Activated CD8-positive, alpha-beta memory T cell treated with anti-CD3 and anti-CD28 coated beads for 1 hour (primary cell): ENCODE data around the gene KCNJ12.
"Not testable (repeated sequence)": the region's sequence is repeated elsewhere in the genome, so short reads cannot be mapped to it uniquely, and the experiment has no call there.

Experiments used
- DNase-seq, 2 donors: peaks; one replicate each; pipeline ENCODE4 v3.0.0-alpha.2; 2020; ENCODE audit warnings: low read depth in 1 of 2; ENCODE audit errors: extremely low read depth in 1 of 2

KCNJ12 gene

DNA sequence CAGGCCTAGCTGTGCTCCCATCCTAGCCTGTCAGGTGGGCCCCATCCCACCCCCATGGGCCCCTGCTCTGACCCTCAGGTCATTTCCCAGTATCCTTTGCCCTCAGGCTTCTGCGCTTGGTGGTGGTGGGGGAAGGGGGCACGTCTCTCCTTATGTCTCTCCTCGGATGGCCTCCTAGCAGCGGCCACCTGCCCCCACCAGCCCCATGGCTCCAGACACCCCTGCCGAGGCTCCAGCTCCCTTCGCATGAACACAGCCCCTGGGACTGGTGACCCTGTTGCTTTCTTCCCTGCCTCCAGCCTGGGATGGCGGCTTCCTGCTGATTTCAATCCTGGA, 27.3 kb upstream of the KCNJ12 start:
- DNase-seq: not testable (repeated sequence)

DNA sequence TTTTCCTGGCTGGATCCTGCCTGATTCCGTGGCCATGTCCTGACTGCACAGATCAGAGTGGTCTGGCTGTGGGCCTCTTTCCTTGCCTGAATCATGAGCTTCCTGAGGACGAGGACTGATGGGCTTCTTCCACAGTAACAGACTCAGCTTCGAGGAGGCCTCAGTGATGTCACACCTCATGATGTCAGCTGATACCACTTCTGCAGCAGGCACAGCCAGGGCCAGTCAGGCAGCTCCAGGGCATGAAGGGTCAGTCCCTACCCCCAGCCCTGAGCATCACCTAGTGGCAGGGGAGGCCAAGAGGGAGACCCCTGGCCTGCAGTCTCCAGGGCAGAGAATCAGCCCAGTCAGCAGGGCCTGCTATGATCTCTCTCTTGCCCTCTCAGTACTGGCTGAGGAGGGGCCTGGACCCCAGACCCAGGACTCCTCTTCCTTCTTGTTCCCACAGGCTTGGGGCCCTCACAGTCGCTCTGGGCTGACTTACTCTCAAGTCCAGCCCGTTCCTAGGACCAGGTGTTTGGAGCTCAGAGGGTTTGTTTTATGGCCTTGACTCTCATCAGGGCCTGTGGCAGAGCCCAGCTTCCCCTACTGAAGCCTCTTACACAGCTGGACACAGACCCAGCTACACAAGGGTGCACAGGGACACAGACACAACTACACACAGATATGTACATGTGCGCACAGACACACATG, 26.7 kb upstream of the KCNJ12 start:
- DNase-seq: not testable (repeated sequence)

DNA sequence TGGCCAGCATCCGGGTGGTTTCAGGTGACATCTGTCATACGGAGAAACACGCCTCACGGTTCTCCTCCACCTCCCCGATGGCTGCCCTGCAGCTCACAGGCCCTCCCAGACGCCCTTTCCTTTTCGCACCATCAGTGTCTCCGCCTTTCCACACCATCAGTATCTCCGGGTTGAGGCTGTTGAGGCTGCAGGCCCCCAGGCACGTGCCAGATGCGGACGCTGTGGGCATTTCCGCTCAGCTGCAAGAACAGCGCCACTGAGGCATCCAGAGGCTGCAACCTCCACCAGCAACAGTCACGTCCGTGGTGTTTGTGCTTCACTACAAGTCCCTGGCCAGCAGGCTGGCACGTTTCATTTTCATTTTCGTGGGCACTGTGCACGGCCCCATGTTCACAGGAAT, 25.7 kb upstream of the KCNJ12 start:
- DNase-seq: not testable (repeated sequence)

DNA sequence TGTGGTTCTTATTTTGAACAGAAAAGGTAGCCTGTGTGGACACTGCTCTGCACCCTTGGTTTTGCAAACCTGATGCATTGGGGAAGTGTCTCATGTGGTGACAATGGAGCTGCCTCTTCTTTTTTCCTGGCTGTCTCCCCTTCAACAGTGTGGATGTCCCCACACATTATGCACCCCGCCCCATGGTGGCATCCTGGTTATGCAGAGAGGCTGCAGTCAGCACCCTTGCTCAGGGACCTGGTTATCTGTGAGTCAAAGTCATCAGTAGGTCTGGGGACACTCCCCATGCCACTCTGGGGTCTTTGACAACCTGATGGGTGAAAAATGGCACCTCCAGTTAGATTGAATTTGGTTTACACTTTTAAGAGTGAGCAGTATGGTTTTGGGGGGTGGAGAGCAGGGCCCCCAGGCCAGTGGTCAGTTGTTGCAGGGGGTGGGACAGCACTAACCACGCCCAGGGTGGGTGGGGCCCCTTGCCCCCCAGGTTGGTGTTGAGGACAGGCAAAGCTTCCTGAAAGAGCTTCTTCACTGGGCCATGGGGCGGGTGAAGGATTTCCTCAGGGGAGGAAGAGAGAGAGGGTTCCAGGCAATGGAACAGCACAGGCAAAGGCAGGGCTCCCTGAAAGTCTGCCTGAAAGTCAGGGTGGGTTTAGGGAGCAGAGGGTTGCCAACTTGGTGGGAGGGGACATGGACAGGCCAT, 24.6 kb upstream of the KCNJ12 start:
- DNase-seq: no peak

DNA sequence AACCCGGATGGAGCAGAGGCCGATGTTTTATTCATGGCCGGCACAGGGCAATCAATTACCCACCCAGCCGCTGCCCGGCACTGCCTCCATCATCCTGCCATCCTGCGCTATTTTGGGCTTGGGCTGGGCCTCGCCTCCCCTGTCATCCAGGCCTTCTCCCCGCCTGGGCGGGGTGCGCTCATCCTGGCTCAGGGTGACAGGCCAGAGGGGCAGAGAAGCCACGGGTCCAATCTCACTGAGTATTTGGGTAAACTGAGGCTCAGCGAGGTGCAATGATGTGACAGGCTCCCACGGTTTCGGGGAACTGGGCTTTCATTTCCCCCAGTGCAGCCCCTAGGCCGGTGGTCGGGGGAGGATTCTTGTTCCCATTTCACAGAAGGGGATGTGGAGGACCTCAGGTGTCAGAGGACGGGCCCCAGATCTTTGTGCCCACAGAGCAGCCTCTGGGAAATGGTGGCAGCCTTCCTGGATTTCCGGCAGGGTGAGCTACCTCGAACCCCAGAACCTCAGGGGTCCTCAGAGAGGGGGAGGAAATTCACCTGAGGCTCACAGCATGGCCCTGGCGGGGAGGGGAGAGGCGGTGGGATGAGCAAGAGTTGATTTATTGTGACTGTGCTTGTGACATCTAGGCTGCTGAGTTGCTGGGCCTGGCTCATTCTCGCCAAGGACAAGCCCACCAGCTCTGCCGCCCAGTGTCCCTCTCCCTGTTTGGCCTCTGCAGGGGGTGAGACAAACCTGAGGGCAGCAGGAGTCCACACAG, 23.8 kb upstream of the KCNJ12 start:
- no peak for DNase-seq

DNA sequence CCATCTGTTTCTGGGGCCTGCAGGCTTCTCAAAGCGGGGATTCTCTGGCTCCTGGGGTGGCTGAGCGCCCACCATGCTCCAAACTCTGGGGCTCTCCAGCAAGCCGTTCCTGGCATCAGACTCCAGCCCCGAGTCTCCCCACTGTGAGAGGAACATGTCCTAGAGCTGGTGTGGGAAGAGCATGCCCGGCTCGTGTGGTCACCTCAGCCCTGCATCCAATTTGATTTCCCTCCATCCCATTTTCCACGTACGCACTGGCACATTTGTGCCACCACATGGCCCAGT, 23.2 kb upstream of the KCNJ12 start:
- no peak for DNase-seq

DNA sequence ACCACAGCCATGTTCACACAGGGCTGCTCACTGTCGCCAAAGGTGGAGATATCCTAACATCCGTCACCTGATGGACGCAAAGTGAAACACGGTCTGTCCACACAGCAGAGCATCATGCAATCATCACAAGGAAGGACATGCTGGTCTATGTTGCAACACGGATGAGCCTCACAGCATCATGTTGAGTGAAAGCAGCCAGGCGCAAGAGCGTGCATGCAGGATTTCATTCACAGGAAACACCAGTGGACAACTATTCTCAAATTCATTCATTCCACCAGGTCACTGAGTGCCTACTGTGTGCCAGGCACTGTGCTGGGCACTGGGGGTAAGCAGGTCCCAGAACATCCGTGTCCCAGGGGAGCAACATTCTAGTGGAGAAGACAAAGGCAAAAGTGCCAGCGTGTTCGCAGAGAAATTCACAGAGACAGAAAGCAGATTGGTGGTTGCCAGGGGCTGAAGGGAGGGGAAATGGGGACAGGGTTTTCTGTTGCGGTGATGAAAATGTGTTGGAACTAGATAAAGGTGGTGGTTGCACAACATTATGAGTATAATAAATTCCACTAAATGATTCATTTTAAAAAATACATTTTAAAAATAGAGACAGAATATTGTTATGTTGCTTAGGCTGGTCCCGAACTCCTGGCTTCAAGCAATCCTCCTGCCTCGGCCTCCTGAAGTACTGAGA, 22.7 kb upstream of the KCNJ12 start:
- DNase-seq: no peak

DNA sequence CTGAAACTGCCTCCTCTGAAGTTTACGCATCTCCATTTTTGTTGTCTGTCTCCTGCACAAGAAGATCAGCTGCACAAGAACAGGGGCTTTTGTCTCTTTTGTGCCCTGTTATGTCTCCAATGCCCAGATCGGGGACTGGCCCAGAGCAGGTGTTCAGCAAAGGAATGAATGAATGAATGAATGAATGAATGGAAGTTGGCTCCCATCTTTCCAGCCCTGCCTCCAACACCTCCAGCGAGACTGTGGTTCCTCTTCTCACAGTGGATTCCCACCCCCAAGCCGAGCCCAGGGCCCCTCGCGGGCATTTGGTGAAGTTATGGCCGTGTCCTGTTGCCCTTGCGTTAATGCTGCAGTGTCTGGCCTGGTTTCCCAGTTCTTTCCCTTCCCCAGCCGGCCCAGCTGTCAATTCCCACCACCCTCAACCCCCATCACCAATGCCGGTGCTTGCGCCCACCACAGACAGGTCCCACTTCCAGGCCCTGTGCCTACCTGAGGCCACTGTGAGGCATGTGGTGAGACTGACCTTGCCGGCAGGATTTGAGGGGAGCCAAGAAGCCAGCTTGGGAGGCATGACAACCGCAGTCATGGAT, 21.3 kb upstream of the KCNJ12 start:
- no peak for DNase-seq

DNA sequence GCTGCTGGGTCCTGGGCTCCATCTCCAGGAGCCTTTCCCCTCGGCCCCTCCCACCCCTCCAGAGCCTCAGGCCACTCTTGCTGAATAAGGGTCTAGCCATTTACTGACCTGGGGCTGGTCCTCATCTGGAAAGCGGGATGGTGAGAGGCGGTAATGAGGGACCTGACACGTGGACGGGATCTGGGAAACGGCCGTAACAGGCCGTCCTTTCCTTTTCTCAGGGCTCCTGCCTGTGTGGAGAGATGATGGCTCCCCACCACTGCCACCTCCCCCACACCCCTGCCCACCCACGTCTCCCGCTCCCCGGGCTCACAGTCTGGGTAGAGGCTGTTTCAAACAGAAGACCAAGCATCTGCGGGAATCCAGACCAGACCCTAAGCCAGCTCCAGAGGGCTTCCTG, 20.6 kb upstream of the KCNJ12 start:
- no peak for DNase-seq

DNA sequence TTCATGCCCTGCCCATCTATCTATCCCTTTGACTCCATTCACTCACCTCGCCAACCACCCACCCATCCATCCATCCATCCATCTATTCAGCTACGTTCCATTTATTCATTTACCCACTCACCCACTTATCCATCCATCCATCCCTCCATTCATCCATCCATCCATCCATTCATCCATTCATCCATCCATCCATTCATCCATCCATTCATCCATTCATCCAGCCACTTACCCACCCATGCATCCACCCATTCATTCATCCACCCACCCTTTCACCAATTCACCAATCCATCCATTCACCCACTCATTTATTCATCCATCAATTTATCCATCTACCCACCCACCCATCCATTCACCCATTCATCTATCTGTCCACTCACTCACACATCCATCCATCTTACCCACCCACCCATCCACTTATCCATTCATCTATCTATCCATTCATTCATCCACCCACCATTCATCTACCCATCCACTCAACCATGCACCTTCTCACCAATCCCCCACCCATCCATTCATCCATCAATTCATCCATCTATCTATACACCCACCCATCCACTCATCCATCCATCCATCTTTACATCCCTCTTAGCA, 19.5 kb upstream of the KCNJ12 start:
- DNase-seq: no peak

DNA sequence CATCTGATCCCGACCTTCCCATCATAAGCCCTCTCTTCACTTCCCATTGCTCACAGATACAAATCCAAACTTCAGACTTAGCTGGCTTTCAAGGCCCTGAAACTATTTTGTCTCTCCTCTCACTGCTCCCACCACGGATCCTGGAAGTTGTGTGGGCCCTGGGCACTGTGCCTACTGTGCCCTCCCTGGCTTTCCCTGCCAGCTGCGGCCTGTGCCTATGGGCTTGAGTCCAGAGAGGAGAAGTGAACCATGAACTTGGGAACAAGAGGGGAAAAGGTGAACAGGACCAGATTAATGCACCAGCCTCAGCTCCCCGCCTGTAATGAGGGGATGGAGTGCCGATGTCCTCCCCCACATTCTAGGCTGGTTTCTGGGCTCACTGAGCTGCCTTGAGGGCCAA, 18.9 kb upstream of the KCNJ12 start:
- no peak for DNase-seq

DNA sequence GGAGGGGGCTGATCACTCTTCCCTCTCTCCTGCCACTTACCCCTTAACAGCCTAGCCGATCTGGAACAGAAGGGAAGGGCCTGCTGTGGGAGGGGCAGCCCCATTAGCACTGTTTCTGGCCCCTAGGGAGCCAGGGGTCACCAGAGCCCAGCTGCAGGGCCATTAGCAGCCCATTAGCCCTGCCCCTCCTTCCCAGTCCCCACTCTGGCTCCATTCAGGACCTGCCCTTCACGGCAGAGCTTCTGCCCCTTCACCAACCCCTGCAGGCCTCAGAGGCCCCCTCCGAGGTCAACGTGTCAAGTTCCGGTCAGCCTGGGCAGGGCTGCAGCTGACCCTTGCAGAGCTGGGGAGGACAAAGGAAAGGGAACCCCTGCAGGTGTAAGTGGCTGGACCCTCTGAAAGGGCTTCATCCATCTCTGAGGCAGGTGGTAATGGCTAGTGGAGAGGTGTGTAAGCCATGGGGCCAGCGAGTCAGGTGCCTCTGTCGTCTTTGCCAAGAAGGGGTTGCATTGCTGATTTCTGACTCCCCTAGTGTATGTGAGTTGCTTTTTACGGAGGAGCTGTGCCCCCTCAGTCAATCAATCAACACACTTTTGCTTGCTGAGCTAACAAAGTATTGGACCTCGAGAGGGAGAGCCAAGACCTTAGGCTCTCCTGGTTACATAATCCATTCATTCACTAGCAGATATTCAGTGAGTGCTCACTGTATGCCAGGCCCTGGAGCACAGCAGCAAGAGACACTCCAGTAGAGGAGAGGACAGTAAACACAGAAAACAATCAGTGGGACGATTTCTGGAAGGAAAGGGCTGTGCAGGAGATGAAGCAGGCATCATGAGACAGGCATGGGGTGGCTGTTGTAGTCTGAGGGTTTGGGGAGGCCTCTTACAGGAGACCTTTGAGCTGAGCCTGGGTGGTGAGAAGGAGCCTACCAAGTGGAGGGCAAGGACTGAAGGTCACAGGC, 18.2 kb upstream of the KCNJ12 start:
- no peak for DNase-seq

DNA sequence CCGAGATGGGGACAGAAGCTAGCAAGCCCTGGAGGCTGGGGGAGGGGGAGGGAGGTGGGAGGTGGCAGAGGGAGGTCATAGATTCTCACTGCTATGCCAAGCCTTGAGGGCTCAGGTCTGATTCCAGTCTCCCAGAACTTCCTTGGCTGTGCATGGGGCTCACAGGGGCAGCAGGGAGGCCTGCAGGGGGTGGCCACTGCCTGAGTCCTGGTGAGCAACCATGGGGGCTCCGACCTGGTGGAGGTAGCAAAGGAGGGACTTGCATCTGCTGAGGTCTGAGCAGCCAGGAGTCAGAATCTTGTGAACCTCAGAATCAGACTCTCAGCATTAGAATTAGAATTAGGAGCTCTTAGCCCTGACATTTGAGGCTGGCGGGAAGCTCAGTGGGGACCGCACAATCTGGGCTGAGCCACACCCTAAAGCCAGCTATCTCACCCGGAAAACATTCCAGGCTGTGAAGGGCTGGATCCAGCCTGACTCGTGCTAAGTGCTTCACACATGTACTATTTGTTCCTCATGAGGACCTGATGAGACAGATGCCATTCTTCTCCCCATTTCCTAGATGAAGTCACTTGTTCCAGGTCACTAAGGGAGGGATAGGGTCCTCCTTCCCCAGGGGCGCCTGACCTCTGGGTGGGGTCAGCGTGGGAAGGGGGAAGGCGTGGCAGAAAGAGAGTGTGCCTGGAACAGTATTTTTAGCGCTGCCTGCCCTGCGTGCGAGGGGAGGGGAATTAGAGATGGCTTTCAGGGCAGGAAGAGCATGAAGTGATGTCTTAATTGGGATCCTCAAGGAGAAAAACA, 17.3 kb upstream of the KCNJ12 start:
- no peak for DNase-seq

DNA sequence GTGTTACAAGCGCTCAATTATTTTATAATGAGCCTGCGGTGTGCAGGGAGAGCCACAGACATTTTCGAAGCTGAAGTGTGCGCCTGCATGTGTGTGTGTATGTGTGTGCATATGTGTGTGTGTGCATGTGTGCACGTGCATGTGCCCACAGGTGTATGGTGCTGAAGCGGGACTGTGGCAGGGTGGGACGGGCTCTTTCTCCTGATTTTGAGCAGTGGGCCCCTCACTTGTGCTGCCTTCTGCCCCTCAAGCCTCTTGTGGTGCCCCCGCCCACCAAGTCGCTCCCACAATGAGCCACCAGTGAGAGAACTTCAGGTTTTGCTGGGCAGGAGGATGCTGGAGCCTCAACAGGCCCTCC, 16.7 kb upstream of the KCNJ12 start:
- no peak for DNase-seq

DNA sequence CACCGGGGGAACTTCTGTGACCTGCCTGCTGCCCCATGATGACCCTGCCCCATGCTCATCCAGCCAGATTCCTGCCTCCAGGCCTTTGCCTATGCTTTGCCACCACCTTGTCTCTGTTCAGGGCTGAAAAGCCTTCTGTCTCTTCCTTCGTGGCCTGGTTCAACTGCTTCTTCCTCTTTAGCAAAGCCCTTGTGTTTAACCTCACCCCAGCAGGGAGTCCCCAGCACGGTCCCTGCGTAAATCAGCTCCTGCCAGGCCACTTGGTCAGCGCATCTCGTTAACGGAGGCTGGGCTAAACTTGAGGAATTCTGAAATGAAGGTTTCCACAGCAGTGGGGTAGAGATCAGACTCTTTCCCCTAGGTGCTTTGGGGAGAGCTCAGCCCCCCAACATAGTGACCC, 16.1 kb upstream of the KCNJ12 start:
- no peak for DNase-seq

DNA sequence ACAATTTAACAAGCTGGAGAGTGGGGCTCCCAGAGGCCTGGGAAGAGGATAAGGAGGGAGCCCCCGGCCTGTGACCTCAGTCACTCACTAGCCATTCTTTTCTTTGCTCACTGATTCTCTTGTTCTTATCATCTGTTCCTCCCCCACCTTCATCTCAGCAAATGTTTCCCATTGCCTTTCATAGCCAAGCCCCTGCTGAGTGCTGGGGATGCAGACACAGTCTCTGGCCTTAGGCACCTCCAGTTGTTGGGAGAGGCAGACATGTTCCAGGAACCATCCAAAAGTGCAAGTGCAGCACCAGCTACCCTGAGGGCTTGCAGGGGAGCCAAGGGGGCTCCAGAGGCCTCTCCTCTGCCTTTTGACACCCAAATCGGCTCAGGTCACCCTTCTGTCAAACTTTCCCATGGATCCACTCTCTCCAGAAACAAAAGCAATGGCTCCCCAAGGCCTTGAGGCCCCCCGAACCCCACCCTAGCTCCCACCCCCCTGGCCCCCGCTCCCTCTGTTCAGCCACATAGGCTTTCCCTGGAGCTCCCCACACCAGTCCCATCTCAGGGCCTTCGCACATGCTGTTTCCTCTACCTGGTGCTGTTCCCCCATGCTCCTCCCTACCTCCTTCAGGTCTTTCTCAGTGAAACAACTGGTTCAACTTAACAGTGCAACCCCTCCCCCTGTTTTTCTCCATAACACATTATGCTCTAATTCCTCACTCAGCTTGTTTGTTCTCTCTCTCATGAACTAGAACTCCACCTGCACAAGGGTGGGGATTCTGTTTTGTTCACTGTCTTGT, 14.9 kb upstream of the KCNJ12 start:
- DNase-seq: no peak

DNA sequence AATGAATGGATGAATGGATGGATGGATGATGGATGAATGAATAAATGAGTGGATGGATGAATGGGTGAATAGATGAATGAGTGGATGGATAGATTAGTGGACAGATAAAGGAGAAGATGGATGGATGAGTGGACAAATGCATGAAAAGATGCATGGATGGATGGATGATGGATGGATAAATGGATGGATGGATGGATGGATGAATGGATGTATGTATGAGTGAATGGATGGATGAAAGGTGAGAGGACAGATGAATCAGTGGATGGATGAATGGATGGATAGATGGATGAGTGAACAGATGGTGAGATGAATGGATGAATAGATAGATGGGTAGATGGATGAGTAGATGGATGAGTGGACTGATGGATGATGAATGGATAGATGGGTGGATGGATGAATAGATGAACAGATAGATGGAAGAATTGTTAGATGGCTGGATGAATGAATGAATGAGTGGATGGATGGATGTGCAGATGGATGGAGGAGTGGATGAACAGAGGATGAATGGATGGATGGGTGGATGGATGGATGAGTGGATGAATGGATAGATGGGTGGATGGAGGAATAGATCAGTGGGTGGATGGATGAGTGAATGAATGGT, 13.7 kb upstream of the KCNJ12 start:
- DNase-seq: no peak
